Thyroid gland (tissue), 4 donors: ENCODE results near the gene ID4.

ENCODE experiments used
- CTCF ChIP-seq, 6 experiments: fragments of 200-600 bp in 3 of 6; fragments of 450-650 bp in 3 of 6; sonication (generic) in 3 of 6; IDR thresholded peaks; one replicate each; pipeline ENCODE4 v1.5.1; 2016 to 2019; ENCODE audit warnings: antibody characterized with exemption in 6 of 6, mild to moderate bottlenecking in 2 of 6, inconsistent platforms in 1 of 6, moderate library complexity in 1 of 6
- POLR2A ChIP-seq, 2 donors: fragments of 450-650 bp; IDR thresholded peaks; one replicate each; pipeline ENCODE4 v1.6.1; 2017; ENCODE audit warnings: antibody characterized with exemption in 2 of 2, mild to moderate bottlenecking in 2 of 2, moderate library complexity in 1 of 2

- no peak for TF ChIP-seq CTCF (IDR thresholded peaks at IDR 0.05)
- TF ChIP-seq POLR2A (IDR thresholded peaks at IDR 0.05): peak in 1 of 2 donors; percentile 2
These were observed 42.5 kb downstream of the ID4 start for GRCh38 chr6:19879663-19880062.
